Stimulated activated CD4-positive, alpha-beta T cell treated with anti-CD3 and anti-CD28 coated beads, Interleukin-15, amount 100 ng/mL, for 24 hours (primary cell): ENCODE data around the gene LTB4R.

Source experiments
- DNase-seq: peaks from one replicate; pipeline ENCODE4 v3.0.0-alpha.2; 2020

Gene LTB4R

DNA sequence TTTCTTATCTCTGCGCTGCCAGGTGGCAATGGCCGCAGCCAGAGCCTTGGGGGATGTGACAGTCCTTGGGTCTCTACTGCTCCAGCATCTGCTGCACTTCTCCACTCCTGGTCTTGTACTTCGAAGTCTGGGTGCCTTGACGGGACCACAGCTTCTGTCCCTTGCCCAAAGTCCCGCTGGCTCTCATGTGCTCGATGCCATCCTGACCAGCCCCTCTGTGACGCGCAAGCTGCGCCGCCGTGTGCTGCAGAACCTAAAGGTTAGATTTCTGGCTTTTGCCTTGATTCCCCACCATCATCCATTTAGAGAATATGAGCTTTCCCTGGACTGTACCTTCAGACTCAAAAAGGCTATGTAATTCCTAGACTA, 7.3 kb upstream of the LTB4R start:
- DNase-seq = no peak

- DNase-seq = no peak
Observed at GRCh38 chr14:24307156-24307574, 4.1 kb upstream of the LTB4R start.

GRCh38 chr14:24307575-24308341, 3.5 kb upstream of the LTB4R start, which contains the start of gene CIDEB:
TSS of gene CIDEB (minus strand) at chr14:24307977. CDS start at chr14:24307858, 119 bp downstream.
- peak; percentile 69 for DNase-seq

DNA sequence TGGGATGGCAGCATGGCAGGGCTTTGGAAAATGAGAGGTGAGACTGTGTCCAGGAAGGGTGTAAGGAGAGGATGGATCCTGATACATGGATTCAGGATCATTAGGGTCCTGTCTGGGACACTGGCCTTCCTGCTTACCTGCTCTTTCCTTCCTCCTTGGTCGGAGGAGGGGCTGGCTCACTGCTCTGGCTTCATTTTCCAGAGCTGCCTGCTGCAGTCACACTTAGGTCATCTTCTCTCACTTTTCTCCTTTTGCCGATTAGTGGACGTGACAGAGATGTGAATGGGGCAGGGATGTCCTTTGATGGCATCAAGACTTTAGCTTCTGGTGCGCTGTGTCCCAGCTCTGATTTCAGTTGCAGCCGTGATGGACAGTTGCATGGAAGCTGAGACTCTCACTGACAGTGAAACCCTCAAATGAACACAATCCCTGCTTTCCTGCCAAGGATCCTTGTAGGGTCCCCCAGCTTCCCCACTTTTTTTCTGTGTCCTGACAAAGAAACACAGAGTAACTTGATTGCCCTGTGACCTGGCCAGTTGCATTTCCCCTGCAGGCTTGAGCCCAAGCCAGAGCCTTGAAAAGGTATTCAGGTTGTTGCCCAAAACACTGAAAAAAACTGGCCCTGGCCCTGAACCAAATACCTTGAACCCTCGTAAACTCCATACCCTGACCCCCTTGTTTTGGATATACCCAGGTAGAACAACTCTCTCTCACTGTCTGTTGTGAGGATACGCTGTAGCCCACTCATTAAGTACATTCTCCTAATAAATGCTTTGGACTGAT, 2.8 kb upstream of the LTB4R start:
- DNase-seq = no peak

DNA sequence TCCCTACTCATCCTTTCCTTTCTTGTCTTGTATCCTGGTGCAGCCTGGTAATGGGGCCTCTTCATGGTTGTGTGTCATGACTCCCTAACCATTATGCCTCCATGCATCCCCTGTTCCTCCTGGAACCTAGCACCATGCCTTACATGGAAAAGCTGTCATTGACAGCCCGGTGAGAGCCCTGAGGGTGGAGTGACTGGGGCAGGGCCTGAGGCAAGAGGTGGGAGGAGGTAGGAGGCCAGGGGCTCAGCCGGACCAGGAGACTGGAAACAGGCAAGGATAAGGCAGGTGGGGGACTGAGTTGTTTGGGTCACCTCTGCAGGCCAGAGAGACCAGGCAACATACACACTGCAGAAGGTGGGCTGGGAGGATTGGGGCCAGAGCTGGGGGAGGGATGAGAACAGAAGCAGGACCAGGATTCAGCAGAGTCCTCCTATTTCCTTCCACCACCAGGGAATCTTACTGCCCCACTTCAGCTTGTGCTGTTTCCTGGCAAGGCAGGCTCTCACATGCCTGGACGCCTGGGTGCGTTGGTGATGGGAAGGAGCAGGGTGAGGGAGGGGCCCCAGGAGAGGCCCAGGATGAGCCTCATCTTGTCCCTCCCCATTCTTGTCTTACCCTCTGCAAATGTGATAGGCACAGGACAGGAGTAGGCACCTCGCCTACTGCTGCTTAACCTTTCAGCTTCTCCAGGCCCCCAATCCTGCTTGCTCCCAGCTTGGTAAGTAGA, 1.6 kb upstream of the LTB4R start, which contains the start of gene LTB4R2:
Gene LTB4R2 (plus strand): TSS at position 603 of the 727 bp plus-strand sequence. CDS start 525 bp downstream, outside the sequence.
- no peak for DNase-seq

DNA sequence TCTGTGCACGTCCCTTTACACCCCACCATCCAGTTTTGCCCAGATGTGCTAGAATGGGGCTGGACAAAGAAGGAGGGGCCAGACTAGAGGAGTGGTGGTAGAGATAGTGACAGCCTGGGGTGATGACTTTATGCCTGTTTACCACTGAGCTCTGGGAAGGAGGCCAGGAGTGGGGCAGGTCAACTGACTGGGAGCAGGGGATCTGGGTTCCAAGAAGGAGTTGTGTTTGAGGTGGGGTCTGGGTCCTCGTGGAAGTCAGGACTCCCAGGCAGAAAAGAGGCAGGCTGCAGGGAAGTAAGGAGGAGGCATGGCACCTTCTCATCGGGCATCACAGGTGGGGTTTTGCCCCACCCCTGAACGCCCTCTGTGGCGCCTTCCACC, 1.0 kb upstream of the LTB4R start:
- DNase-seq = no peak

GRCh38 chr14:24311837-24312615, 724 bp downstream of the LTB4R start:
- no peak for DNase-seq

- DNase-seq = peak; percentile 47
Observed at GRCh38 chr14:24312736-24313507, 1.6 kb downstream of the LTB4R start.

DNA sequence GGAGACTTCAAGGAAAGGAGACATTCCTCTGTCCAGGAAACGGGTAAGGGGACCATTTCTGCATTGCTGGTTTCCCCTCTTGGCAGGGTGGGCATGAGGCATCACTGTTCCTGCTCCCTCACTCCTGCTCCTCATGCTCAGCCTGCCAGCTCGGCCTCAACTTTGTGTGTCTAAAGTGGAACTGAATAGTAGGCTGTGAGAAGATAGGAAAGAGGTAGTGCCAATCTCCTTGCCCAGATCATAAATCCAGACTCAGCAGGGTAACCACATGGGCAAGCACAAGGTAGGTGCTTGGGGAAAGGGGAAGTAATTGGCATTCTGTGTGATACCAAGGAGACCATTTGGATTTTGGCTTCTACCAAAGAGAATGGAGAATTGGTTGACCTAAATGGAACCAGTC, 2.6 kb downstream of the LTB4R start:
- no peak for DNase-seq

DNA sequence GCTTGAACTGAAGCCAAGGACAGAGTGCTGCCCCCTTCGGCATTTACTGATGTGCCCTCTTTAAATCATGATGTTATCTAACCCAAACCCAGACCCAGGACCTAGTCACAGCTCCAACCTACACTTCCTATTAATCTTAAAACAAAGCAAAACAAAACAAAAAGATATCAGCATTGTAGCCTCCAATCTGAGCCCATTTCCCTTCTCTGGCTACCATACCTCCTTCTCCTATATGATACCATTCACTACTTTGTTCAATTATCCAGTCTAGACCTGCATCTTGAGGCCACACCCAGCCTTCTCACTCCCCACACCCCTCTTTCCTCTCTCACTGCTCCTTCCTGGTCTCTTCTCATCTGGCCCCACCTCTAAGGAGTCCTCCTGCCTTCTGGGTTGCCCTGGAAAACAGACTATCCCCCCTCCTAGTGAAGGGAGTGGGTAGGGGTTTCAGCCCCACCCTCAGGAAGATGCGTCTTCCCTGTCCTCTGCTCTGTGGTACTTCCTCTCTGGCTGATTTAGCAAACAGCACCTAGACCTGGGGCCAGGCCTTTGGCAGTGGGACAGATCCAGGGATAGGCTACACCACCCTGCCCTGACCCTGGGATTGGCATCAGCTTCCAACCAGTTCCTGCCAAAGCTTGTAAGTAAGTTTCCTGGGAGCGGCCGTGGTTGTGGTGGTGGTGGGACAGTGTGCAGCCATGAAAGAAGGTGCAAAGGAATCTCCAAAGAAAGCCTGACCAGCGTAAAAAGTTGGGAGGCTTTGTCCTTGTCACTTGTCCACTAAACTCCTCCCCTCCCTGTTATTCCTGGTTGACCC, 3.3 kb downstream of the LTB4R start:
- no peak for DNase-seq

DNA sequence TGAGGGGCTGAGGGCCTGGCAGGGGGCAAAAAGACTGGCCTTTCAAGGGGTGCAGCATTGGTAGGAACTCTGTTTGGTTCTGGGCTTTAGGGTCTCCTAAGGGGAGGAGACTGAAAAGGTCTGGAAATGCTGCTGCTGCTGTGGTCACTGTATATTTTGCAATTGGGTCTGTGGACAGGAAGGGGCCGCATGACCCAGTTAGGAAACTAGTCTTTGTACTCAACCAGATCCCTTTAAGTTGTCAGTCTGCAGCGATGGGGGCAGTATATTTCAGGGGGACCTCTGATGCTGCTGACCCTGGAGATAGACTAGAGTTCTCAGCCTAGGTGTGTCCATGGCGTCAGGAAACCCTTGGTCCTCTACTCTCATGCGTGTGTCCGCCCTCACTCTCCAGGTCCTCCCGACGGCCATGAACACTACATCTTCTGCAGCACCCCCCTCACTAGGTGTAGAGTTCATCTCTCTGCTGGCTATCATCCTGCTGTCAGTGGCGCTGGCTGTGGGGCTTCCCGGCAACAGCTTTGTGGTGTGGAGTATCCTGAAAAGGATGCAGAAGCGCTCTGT, 4.0 kb downstream of the LTB4R start:
- DNase-seq = no peak

DNA sequence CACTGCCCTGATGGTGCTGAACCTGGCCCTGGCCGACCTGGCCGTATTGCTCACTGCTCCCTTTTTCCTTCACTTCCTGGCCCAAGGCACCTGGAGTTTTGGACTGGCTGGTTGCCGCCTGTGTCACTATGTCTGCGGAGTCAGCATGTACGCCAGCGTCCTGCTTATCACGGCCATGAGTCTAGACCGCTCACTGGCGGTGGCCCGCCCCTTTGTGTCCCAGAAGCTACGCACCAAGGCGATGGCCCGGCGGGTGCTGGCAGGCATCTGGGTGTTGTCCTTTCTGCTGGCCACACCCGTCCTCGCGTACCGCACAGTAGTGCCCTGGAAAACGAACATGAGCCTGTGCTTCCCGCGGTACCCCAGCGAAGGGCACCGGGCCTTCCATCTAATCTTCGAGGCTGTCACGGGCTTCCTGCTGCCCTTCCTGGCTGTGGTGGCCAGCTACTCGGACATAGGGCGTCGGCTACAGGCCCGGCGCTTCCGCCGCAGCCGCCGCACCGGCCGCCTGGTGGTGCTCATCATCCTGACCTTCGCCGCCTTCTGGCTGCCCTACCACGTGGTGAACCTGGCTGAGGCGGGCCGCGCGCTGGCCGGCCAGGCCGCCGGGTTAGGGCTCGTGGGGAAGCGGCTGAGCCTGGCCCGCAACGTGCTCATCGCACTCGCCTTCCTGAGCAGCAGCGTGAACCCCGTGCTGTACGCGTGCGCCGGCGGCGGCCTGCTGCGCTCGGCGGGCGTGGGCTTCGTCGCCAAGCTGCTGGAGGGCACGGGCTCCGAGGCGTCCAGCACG, 4.7 kb downstream of the LTB4R start:
- no peak for DNase-seq

GRCh38 chr14:24316597-24316950, 5.3 kb downstream of the LTB4R start:
- no peak for DNase-seq

GRCh38 chr14:24317141-24317928, 6.0 kb downstream of the LTB4R start:
- DNase-seq = no peak

DNA sequence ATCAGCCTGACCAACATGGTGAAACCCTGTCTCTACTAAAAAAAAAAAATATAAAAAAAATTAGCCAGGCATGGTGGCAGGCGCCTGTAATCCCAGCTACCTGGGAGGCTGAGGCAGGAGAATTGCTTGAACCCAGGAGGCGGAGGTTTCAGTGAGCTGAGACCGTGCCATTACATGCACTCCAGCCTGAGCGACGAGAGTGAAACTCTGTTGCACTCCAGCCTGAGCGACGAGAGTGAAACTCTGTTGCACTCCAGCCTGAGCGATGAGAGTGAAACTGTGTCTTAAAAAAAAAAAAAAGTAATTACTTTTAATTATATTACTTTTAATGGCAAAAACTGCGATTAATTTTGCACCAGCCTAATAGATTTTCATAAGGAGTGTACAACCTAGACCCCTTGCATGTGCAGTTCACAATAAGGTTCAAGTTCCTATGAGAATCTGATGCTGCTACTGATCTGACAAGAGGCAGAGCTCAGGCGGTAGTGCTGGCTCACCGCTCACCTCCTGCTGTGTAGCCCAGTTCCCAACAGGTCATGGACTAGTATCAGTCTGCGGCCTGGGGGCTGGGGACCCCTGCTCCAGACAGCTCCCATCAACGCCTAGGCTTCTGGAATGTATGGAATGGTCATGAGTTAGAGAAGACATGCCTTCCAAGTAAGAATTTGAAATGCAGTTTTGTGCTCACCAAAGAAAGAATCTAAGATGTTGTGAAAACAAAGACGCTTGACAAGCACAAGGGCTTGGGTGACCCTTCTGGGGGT, 10.1 kb downstream of the LTB4R start:
- DNase-seq = no peak

- no peak for DNase-seq
Observed at GRCh38 chr14:24322672-24323071, 11.4 kb downstream of the LTB4R start.

DNA sequence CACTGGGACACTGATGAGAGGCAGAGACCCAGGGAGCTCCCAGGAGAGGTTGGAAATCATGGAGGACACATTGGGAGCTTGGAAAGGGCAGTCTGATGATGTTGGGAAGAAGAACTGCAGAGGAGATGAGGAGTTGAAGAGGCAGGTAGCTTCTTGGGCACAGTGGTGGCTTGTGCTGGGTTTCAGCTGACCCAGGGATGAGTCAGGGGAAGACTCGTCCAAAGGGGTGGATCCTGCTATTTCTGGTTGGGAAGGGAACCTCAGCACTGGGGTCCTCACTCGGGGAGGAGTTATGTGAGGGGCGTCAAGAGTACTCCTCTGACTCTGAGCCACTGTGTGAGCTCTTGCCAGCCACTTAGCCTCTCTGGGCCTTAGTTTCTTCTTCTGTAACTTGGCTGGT, 12.0 kb downstream of the LTB4R start:
- no peak for DNase-seq

DNA sequence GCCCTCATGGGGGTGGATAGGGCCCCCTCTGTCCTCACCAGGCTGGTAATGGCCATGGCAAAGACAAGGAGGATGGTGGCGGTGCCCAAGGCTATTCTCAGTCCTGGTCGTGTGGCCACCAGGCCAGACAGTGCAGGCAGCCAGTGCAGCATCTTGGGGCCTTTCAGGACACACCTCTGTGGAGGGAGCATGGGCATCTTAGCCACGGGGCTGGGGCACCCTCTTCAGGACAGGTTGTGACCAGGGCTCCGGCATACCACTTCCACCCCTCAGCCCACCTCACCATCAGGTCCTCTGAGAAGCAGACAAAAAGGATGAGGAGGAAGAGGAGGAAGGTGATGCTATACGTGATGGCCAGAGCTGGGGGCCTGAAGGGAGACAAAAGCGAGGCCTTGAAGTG, 12.7 kb downstream of the LTB4R start:
- no peak for DNase-seq
